IPS-NIHi7 (cell line): ENCODE measurements around the gene OR2AG1.
A peak's percentile ranks its signal among the peaks of the same experiment; 100 is the strongest.
"Not testable (repeated sequence)": the region's sequence is repeated elsewhere in the genome, so short reads cannot be mapped to it uniquely, and the experiment has no call there.

Experiments
- DNase-seq: peaks from one replicate; pipeline ENCODE4 v3.0.0; 2012; ENCODE audit warnings: mixed read lengths; ENCODE audit errors: extremely low spot score

OR2AG1 gene

DNA sequence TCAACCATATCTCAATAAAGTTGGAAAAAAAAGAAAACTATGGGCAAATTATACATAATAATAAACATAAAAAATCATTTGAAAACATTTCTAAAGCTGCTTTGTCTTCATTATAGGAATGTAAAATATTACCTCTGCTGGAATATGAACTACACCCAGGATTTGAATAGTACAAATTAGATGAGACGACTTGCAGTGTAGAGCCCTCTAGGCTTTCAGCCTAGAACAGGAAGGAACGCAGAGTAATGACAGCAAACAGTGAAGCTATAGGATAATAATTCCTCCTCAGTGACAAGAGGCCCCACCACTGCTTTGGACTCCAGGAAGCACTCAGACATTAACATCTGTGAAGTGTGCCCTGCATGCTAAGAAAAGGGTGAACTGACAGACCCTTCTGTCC is 7.7 kb downstream of the OR2AG1 start:
- DNase-seq, result no peak

GRCh38 chr11:6794639-6795038 is 11.8 kb downstream of the OR2AG1 start:
- DNase-seq, result no peak

DNA sequence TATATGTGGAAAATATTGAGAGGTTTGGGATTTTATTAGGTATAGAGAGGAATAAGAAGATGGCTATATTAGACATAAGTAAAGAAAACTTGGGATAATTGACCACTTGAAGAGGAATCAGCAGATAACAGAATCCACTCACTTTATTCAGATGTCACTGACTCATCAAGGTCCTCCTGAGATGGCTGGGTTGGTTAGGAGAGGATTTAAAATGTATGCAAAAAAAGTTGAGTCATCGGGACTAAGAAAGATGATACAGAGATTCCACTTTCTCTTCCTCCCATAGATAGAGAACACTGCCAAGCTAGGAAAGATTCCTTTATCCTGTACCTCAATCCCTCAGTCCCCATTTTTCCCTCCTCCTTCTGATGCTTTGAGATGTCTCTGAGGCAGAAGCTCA is 16.6 kb downstream of the OR2AG1 start, which contains the start of gene OR6A2:
TSS of gene OR6A2 (minus strand) at position 288 of the 400 bp plus-strand sequence. CDS start 3,981 bp downstream, outside the sequence.
- no peak for DNase-seq

DNA sequence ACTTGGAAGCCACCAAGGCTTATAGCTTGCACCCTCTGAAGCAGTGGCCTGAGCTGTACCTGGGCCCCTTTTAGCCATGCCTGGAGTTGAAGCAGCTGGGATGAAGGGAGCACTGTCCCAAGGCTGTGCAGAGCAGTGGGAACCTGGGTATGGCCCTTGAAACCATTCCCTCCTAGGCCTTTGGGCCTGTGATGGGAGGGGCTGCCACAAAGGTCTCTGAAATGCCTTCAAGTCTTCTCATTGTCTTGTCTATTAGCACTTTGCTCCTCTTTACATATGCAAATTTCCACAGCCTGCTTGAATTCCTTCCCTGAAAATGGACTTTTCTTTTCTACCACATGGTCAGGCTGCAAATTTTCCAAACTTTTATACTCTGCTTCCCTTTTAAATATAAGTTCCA is 18.3 kb downstream of the OR2AG1 start:
- not testable (repeated sequence) for DNase-seq

DNA sequence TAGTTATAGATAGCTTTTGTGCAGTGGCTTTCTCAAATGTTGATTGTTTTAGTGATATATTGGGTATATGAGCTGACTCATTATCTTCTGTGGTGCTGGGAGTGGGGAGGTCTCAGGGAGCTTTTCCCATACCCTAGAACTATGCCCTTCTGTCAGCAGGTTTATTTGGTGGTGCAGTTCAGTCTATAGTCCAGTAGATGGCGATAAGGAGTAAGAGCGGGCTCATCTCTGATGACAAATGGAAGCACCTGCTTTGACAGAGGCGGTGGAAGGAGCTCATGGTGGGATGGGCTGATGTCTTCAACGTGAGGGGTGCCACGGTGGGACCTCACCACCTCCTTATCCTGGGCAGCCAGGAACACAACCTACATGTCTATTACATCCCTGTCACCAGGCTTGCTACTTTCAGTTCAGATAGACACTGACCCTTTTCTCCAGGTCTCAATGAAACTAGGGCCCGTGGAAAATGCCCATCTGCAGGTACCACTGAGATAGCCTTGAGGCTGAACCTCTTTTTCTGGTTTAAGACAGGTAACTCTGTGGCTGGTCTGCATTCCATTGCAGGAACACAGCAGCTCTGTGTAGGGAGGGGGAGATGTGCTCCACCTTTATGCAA is 29.7 kb downstream of the OR2AG1 start:
- peak; percentile 79 for DNase-seq

DNA sequence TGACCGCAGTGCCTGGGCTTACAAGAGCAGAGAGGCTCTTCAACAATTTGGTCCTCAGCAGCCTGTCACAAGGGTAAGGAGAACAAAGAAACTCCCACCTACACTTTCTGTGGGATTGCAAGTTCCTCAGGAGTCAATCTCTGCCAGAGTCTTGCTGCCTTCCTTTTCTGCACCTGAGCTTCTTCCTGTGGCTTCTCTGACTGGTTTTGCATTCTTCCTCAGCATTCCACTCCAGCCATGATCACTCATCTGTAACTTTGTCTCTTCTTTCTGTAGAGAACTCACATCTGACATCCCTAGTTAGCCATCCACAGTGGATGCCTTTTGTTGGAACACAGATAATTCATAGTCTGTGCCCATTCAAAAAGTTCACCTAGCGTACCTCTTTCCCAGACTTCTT is 30.8 kb downstream of the OR2AG1 start:
- no peak for DNase-seq

GRCh38 chr11:6817694-6818093 is 34.9 kb downstream of the OR2AG1 start:
- peak; percentile 62 for DNase-seq

DNA sequence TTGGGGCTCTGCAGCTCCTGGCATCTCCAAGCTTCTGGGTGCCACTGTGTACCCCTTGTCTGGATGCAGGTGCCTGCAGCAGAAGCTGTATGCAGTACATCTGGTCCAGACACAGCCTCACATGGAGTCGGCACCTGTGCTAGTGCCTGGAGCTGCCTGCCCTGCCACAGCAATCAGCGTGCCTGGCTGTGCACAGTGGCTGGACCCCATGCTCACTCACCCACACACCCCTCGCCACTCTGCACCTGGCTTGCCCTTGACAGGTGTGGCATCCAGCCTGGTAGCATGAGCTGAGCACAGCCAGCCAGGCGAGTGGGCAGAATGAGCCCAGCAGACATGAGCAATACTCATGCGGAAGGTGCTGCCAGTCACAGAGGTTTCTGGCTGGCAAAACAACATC is 36.1 kb downstream of the OR2AG1 start:
- DNase-seq, result no peak

- no peak for DNase-seq
These were observed 41.5 kb downstream of the OR2AG1 start for GRCh38 chr11:6824136-6824823.

- DNase-seq, result no peak
These were observed 42.5 kb downstream of the OR2AG1 start for GRCh38 chr11:6825231-6825744.

DNA sequence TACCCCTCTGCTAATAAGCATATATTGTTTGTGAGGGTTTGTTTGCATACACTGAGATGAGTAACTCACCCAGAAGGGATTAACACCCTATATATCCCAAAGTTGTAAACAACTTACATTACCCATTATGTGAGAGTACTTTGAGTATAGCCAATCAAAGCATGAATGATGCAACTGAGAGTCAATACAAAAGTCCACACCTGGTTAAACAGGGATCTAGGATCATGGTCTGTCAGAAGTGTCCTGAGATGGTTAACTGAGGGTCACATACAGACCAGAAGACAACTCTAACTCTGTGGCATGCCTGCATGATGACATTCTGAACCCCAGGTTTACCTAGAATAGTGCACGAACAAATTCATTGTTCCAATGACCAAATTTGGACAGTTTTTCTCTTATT is 45.3 kb downstream of the OR2AG1 start:
- DNase-seq, result no peak

GRCh38 chr11:6833356-6833755 is 50.5 kb downstream of the OR2AG1 start:
- DNase-seq, result no peak

GRCh38 chr11:6834021-6834420 is 51.2 kb downstream of the OR2AG1 start:
- no peak for DNase-seq
